Choroid plexus epithelial cell (primary cell): ENCODE measurements around the gene MYPOP.
A peak's percentile ranks its signal among the peaks of the same experiment; 100 is the strongest.

Experiments
- DNase-seq: peaks from one replicate; pipeline ENCODE4 v3.0.0-alpha.2; 2010; ENCODE audit warnings: low read depth
- H3K4me3 ChIP-seq: 2 replicates; pipeline ENCODE4 v1.5.1; 2011; ENCODE audit warnings: low read depth, mild to moderate bottlenecking, control low read depth, low read length, moderate library complexity
- TF ChIP-seq, protein P1 (sequence below): conservative IDR thresholded peaks from 2 replicates; pipeline ENCODE4 v1.5.1; 2011; ENCODE audit warnings: low read depth, mild to moderate bottlenecking, control low read depth, inconsistent platforms, low read length, moderate library complexity

The MYPOP gene

GRCh38 chr19:45866400-45867176, 35.8 kb downstream of the MYPOP start:
- TF ChIP-seq, protein P1, sequence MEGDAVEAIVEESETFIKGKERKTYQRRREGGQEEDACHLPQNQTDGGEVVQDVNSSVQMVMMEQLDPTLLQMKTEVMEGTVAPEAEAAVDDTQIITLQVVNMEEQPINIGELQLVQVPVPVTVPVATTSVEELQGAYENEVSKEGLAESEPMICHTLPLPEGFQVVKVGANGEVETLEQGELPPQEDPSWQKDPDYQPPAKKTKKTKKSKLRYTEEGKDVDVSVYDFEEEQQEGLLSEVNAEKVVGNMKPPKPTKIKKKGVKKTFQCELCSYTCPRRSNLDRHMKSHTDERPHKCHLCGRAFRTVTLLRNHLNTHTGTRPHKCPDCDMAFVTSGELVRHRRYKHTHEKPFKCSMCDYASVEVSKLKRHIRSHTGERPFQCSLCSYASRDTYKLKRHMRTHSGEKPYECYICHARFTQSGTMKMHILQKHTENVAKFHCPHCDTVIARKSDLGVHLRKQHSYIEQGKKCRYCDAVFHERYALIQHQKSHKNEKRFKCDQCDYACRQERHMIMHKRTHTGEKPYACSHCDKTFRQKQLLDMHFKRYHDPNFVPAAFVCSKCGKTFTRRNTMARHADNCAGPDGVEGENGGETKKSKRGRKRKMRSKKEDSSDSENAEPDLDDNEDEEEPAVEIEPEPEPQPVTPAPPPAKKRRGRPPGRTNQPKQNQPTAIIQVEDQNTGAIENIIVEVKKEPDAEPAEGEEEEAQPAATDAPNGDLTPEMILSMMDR = no peak
- no peak overlapping the region for H3K4me3 ChIP-seq
- DNase-seq = no peak

DNA sequence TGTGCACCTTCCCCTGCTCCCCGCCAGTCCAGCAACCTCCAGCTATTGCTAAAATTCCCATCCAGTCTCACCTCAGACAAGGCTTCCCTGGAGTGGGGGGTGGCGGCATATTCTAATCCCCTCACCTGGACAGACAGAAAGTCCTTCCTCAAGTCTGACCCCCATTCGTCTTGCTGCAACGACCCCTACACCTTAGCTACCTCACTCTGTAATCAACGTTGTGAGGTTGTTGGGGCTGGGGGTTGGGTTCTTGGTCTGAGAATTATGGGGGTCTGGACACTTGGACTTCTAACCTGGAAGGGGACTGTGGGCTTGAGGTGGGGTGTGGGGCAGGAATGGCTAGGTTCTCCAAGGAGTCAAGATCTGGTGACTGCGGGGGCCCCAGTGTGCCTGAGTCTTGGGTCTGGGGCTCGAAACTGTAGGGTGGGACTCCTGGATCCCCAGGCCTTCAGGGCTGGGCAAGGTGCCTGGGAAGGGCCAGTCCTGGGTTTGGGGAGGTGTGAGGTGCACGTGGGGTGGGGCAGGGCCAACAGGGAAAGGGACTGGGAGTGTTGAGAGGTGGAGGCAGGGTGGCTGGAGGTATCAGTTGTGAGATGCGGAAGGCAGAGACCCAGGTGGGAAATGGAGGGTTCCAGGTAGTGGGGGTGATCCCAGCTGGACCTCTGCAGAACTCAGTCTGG, 37.0 kb downstream of the MYPOP start:
- H3K4me3 ChIP-seq = no peak overlapping the region
- TF ChIP-seq, protein P1 = no peak
- DNase-seq = no peak

DNA sequence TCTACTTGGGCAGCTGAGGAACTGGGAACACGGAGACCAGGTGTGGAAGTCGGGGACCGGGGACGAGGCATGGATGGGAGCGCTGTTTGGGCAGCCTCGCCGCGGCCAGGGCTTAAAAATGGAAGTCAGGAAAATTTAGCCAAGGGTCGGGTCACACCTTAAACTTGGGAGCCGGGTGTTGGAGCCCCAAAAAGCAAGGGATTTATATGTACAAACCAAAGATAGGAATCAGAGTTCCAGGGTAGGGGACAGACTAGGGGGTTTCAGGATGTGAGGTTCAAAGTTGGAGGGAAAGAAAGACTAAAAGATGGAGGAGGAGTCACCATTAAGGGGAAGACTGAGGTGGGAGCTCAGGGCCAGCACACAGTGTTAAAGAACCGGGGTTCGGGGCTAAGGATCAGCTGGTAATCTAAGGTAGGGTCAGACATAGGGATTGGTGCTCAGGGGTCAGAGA, 37.8 kb downstream of the MYPOP start:
- TF ChIP-seq, protein P1 = no peak
- no peak overlapping the region for H3K4me3 ChIP-seq
- no peak for DNase-seq

DNA sequence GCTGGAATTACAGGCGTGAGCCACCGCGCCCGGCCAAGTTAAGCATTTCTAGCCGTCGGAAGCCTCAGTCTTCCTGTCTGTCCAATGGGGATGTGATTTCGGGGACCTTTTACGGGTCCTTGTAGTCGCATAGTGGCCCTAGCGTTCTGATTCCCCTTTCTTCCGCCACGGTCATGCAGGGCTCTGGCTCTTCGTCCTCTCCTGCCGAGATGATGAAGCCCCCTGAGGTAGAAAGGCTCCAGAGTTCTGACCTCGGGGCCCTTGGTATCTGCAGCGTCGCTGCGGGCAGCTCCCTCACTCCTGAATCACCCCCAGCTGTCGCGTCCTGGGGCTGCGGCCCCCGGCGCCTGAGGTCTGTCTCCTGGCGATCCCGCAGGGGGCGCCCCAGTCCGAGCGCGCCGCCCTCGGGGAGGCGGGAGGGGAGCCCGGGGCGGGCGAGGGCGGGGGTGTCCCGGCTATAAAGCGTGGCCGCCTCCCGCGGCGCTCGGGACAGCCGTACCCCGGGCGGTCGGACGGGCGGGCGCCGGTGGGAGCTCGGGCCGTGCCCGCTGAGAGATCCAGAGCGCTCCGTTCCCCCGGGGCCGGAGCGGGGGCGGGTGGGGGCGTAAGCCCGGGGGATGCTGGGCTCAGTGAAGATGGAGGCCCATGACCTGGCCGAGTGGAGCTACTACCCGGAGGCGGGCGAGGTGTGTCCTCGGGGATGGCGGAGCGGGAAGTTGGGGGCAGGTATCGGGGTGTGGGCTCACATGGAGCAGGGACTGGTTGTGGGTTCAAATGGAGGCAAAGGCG, 38.4 kb downstream of the MYPOP start, which contains the start of gene FOXA3:
FOXA3 (plus strand) TSS at position 487 of the 789 bp plus-strand sequence; CDS start at position 618, 131 bp downstream.
- TF ChIP-seq, protein P1 = peak; percentile 43
- H3K4me3 ChIP-seq = peak within 1 kb of the TSS; percentile 49
- DNase-seq = peak; percentile 17

- DNase-seq = no peak
- peak overlapping the region; percentile 49 for H3K4me3 ChIP-seq
- TF ChIP-seq, protein P1 = no peak
These were observed 39.0 kb downstream of the MYPOP start for GRCh38 chr19:45863335-45863839.

DNA sequence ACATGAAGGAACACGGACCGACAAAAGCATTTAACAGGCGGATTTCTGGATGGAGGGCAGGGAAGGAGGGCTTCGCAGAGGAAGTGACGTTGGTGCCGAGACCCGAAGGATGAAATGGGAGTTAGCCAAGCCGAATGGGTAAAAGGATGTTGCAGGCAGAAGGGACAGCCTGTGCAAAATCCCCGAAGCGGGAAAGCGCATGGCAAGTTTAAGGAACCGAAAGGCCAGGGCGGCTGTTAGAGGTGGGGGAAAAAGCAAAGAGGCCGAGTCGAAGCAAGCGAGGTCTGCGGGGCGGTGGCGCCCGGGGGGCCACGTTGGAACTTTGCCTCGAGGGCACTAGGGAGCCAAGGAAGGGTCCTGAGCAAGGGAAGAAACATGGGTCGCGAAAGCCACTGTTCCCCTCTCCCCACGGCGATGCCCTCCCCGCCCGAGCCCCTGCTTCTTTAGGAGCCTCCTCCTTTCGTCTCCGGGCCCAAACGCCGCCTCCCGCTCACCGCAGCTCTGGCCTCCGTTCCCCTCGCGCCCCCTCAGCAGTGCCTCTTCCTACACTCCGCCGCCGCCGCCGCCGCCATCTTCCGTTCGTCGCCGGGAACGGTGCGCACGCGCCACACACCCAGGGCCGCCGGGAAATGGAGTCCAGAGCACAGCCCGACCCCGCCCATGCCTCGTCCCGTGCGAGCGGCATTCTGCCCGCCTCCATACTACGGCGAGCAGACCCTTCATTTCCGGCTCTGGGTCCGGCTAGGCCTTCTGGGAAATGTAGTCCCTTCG, 39.7 kb downstream of the MYPOP start, which contains the start of gene SYMPK:
SYMPK (minus strand) TSS at position 584 of the 771 bp plus-strand sequence. CDS start 8,652 bp downstream, outside the sequence.
- TF ChIP-seq, protein P1 = no peak
- DNase-seq = peak; percentile 99
- peak within 1 kb of the TSS; percentile 99 for H3K4me3 ChIP-seq
